HG03039 (cell line): ENCODE results near the gene TRIM44.
"Not testable (repeated sequence)": the region's sequence is repeated elsewhere in the genome, so short reads cannot be mapped to it uniquely, and the experiment has no call there.

Source experiments
- ATAC-seq: cut with Tn5 transposase; IDR thresholded peaks from one replicate; pipeline ENCODE4 v1.9.1; 2021; ENCODE audit warnings: mild to moderate bottlenecking, moderate library complexity; ENCODE audit not compliant: unreplicated experiment

TRIM44 gene

GRCh38 chr11:35750315-35750714, 87.7 kb downstream of the TRIM44 start:
- no peak for ATAC-seq

GRCh38 chr11:35750981-35751663, 88.5 kb downstream of the TRIM44 start:
- ATAC-seq, result no peak

- no peak for ATAC-seq
Measured at GRCh38 chr11:35751664-35752061, 89.1 kb downstream of the TRIM44 start.

GRCh38 chr11:35752115-35752514, 89.5 kb downstream of the TRIM44 start:
- ATAC-seq, result no peak

- ATAC-seq, result not testable (repeated sequence)
Measured at GRCh38 chr11:35753573-35753972, 91.0 kb downstream of the TRIM44 start.

GRCh38 chr11:35759951-35760350, 97.4 kb downstream of the TRIM44 start:
- ATAC-seq, result not testable (repeated sequence)

- no peak for ATAC-seq
Measured at GRCh38 chr11:35761899-35762298, 99.3 kb downstream of the TRIM44 start.

- ATAC-seq, result no peak
Measured at GRCh38 chr11:35763301-35763700, 100.7 kb downstream of the TRIM44 start.

GRCh38 chr11:35763765-35764164, 101.2 kb downstream of the TRIM44 start:
- no peak for ATAC-seq

GRCh38 chr11:35764417-35764816, 101.8 kb downstream of the TRIM44 start:
- no peak for ATAC-seq

GRCh38 chr11:35765211-35765610, 102.6 kb downstream of the TRIM44 start:
- ATAC-seq, result no peak

GRCh38 chr11:35766651-35767050, 104.1 kb downstream of the TRIM44 start:
- no peak for ATAC-seq

- ATAC-seq, result not testable (repeated sequence)
Measured at GRCh38 chr11:35770425-35770824, 107.8 kb downstream of the TRIM44 start.

- ATAC-seq, result no peak
Measured at GRCh38 chr11:35771722-35772121, 109.1 kb downstream of the TRIM44 start.

GRCh38 chr11:35777241-35777640, 114.7 kb downstream of the TRIM44 start:
- not testable (repeated sequence) for ATAC-seq

- not testable (repeated sequence) for ATAC-seq
Measured at GRCh38 chr11:35778943-35779342, 116.4 kb downstream of the TRIM44 start.

GRCh38 chr11:35779409-35779808, 116.8 kb downstream of the TRIM44 start:
- no peak for ATAC-seq

- no peak for ATAC-seq
Measured at GRCh38 chr11:35780951-35781860, 118.6 kb downstream of the TRIM44 start.

- no peak for ATAC-seq
Measured at GRCh38 chr11:35781861-35782470, 119.4 kb downstream of the TRIM44 start.

- no peak for ATAC-seq
Measured at GRCh38 chr11:35783809-35784208, 121.2 kb downstream of the TRIM44 start.

GRCh38 chr11:35784699-35785098, 122.1 kb downstream of the TRIM44 start:
- peak; percentile 40 for ATAC-seq
